ENCODE results near the gene MAGI3. TPM values are rescaled to one million over a fixed set of nuclear protein-coding genes. Genes with fewer than 3 reads are reported as not detected.
A peak's percentile ranks its signal among the peaks of the same experiment; 100 is the strongest.

MAGI3 gene
- total and polyA plus RNA-seq, 8 donors: 4.6 to 24.2 (median 15.6) TPM

DNA sequence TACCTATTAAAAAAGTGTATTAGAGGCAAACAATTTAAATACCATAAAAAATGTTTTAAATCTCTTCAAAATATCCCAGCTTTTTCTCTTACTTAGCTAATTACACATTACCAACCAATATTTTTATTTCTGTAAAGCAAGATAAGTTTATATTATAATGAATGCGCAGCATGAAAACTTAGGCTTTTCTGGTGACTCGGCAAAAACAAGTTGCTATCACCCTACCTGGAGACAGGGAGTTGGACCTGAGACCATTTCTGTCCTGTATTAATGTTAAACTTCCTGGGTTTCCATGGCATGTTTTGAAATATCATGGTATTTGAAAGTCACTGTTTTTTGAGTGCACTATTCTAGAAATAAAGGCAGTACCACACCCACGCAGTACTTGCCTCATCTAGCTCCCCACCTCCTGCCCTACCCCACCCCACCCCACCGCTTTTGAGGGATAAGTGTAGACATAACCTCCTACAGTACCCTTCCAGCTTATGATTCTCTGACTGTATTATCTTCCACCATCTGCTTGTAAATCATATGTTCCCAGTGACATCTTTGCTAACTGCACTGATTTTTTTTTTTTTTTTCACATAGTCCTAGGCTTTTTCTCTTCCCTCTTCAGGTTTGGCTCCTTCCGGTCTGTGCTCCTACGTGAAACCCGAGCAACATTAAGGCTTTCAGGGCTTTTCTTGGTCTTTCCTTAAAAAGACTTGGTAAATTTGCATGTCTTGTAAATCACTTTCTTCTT is 291.5 kb downstream of the MAGI3 start:
- Histone ChIP-seq H3K36me3 (peaks cover 0 to 13% (median 0%) of the 10 kb centered on the region in 3 donors), H3K27me3 (no peaks in the 10 kb centered on the region), H3K27ac (no peak overlapping the region), H3K4me1 (peaks cover 5 to 11% (median 8%) of the 10 kb centered on the region in 3 donors), H3K4me3 (no peak overlapping the region), H3K9me3 (no peaks in the 10 kb centered on the region)
- ATAC-seq (no peak), FAIRE-seq (no peak), DNase-seq (no peak)
- intact Hi-C loops (cut with DNase I): loop anchor here in 1 of 3 donors (10.0 kb wide), 1 partner anchor 537 kb away; no protein-coding TSS in a partner anchor
- TF ChIP-seq, protein P1, sequence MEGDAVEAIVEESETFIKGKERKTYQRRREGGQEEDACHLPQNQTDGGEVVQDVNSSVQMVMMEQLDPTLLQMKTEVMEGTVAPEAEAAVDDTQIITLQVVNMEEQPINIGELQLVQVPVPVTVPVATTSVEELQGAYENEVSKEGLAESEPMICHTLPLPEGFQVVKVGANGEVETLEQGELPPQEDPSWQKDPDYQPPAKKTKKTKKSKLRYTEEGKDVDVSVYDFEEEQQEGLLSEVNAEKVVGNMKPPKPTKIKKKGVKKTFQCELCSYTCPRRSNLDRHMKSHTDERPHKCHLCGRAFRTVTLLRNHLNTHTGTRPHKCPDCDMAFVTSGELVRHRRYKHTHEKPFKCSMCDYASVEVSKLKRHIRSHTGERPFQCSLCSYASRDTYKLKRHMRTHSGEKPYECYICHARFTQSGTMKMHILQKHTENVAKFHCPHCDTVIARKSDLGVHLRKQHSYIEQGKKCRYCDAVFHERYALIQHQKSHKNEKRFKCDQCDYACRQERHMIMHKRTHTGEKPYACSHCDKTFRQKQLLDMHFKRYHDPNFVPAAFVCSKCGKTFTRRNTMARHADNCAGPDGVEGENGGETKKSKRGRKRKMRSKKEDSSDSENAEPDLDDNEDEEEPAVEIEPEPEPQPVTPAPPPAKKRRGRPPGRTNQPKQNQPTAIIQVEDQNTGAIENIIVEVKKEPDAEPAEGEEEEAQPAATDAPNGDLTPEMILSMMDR (IDR thresholded peaks at IDR 0.05): no peak
- WGBS, 2 donors: 90 to 93% methylated on average over 7 of the region's 7 CpGs

DNA sequence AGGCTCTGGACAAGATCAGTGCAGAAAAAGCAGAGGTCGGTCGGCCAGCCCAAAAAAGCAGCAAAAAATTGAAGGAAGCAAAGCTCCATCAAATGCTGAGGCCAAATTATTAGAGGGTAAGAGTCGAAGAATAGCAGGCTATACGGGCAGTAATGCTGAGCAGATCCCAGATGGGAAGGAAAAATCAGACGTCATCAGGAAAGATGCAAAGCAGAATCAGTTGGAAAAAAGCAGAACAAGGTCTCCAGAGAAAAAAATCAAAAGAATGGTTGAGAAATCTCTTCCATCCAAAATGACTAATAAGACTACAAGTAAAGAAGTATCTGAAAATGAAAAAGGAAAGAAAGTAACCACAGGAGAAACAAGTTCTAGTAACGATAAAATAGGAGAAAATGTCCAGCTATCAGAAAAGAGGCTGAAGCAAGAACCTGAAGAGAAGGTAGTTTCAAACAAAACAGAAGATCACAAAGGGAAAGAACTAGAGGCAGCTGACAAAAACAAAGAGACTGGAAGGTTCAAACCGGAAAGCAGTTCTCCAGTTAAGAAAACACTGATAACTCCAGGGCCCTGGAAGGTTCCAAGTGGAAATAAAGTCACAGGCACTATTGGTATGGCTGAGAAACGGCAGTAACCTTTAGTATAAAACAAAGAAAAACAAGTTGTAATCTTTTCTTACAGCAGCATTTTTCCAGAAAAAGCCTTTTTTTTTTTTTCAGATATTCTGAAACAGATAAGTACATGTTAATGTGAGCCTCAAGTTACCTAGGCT is 293.3 kb downstream of the MAGI3 start:
- peak in 3 of 4 donors; percentile 30 to 57 (median 51) for ATAC-seq
- intact Hi-C loops (cut with DNase I): loop anchor here in 1 of 3 donors (10.0 kb wide), 1 partner anchor 539 kb away; no protein-coding TSS in a partner anchor
- TF ChIP-seq, protein P1 (IDR thresholded peaks at IDR 0.05): no peak
- FAIRE-seq: no peak
- Histone ChIP-seq H3K36me3 (peaks cover 0 to 13% (median 0%) of the 10 kb centered on the region in 3 donors), H3K27me3 (no peaks in the 10 kb centered on the region), H3K4me1 (no peaks in the 10 kb centered on the region), H3K27ac (peak overlapping the region in 1 of 4 donors; percentile 0), H3K9me3 (no peaks in the 10 kb centered on the region), H3K4me3 (no peak overlapping the region)
- DNase-seq: no peak
- 77 to 78% methylated on average over 8 of the region's 8 CpGs for WGBS, 2 donors

DNA sequence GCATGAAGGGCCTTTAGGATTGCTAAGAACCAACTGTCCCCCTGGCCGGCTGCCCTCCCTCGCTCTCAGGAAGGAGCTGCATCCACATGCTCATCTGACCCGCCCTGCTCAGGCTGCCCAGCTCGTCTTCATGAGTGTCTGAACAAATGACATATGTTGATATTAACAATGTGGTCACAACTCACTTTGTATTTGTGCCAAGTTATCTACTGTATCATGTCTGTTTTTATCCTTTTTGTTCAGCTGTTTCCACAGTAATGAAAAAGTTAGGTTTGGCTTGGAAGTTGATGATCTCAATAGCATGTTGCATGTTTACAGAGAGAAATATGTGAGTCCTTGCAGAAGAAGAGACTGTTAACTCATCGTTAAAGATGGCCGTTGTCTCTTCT is 293.8 kb downstream of the MAGI3 start:
- H3K4me3 ChIP-seq: no peak overlapping the region
- WGBS, 2 donors: 76 to 77% methylated on average over 6 of the region's 6 CpGs
- no peaks in the 10 kb centered on the region for H3K4me1 ChIP-seq
- no peak for FAIRE-seq
- DNase-seq: peak in 2 of 6 donors; percentile 26 to 30
- no peaks in the 10 kb centered on the region for H3K27me3 ChIP-seq
- ATAC-seq: peak in 3 of 4 donors; percentile 51 to 66 (median 64)
- intact Hi-C loops (cut with DNase I): loop anchor here in 1 of 3 donors (10.0 kb wide), 1 partner anchor 539 kb away; no protein-coding TSS in a partner anchor
- TF ChIP-seq, protein P1 (IDR thresholded peaks at IDR 0.05): no peak
- H3K36me3 ChIP-seq: peaks cover 0 to 13% (median 0%) of the 10 kb centered on the region in 3 donors
- no peaks in the 10 kb centered on the region for H3K9me3 ChIP-seq
- H3K27ac ChIP-seq: peak overlapping the region in 1 of 4 donors; percentile 0

DNA sequence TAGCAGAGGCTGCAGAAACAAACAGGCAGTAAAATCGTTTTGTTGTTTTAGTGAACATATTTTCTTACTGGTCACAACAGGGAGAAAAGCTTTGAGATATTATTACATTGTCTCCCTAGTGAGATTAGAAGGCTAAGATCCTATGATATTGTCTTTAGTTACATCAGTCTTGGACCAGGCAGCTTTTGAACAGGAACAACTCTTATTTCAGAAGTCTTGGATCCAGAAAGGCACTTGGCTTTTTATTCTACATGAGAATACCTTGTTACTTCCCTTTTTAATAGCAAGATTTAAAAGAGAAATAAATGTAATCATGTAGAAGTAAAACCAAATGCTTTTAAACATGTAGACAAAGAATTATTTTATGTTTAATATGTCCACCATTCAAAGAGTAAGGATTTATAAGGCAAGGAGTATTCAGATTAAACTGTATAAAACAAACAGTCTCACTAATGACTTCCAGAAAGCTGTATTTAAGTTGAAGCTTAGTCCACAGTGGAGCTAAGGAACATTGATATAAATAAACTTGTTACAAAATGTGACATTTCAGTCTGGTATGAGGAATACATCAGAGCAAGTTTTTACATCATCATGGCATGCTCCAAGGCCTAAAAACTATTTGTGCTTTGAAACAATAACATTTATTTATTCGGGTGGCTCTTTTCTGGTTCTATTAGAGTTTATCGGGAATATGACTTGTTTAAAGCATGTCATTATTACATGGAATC is 296.7 kb downstream of the MAGI3 start:
- Histone ChIP-seq H3K36me3 (peaks cover 0 to 12% (median 0%) of the 10 kb centered on the region in 3 donors), H3K9me3 (no peaks in the 10 kb centered on the region), H3K4me1 (no peaks in the 10 kb centered on the region), H3K27me3 (no peaks in the 10 kb centered on the region), H3K4me3 (no peak overlapping the region), H3K27ac (no peak overlapping the region)
- no peak for ATAC-seq
- WGBS, 2 donors: 84 to 91% methylated on average over 3 of the region's 3 CpGs
- FAIRE-seq: no peak
- TF ChIP-seq, protein P1 (IDR thresholded peaks at IDR 0.05): no peak
- no peak for DNase-seq
- intact Hi-C loops (cut with DNase I): loop anchor here in 1 of 3 donors (5.0 to 10.0 kb wide), 2 partner anchors 295 to 542 kb away; partner anchors contain the start of gene MAGI3

All from pancreas (tissue), 10 donors.